ENCODE measurements around the gene ABCC3.
A peak's percentile ranks its signal among the peaks of the same experiment; 100 is the strongest.

Gene ABCC3

DNA sequence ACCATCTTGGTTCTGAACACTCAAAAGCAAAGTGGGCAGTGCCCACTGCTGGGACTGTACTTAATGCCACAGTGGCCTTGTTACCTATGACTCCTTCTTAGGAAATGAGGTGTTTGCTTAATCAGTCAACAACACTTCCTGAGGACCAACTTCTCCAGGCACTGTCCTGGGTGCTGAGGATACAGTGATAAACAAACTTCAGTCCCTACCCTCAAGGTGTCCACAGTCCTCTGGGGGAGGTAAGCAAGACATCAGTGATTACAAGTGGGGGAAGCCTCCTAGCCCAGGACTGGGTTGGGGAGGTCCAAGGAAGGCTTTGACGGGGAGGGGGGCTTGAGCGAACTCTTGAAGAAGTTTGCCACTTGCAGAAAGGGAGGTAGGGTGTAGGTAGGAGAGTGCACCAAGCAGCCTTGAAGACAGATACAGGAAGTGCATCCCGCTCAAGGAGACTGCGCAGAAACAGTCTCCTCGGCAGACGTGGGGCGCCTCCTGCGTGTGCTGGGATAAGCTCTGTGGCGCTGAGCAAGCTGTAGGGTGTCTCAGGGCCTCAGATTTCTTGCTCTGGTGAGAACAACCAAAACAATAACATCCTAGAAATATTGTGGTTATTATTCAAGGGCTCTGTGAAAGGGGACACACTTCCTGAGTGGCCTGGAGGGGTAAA is 2.6 kb upstream of the ABCC3 start:
- no peaks in the 10 kb centered on the region for H3K36me3 Mint-ChIP-seq
- no peak overlapping the region for H3K27ac Mint-ChIP-seq

DNA sequence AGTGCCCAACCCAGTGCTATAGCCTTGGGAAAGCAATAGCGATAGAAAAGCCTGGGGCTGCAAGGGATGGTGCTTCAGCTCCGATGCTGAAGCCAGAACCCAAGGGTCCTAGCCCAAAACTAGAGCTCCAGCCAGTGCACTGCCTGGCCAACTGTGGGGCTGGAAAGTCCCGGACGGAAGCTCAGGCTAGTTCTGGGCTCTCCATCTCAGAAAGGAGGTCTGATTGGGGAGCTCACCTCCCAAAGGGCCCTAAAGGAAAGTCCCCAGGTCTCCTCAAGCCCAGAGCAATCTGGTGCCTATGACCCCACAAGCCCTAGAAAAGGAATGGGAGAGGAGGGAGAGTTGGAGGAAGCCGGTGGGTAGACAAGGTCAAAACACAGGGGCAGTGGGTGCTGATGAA is 2.0 kb upstream of the ABCC3 start:
- peaks cover 45% of the 10 kb centered on the region for H3K27me3 Mint-ChIP-seq
- H3K4me3 Mint-ChIP-seq: no peak overlapping the region
- H3K36me3 Mint-ChIP-seq: no peaks in the 10 kb centered on the region
- H3K9me3 Mint-ChIP-seq: no peaks in the 10 kb centered on the region
- H3K27ac Mint-ChIP-seq: no peak overlapping the region
- H3K4me1 Mint-ChIP-seq: no peaks in the 10 kb centered on the region

More for the DNA sequence above, 2.6 kb upstream of the ABCC3 start:
- no peaks in the 10 kb centered on the region for H3K9me3 Mint-ChIP-seq
- H3K4me1 Mint-ChIP-seq: no peaks in the 10 kb centered on the region
- no peak overlapping the region for H3K4me3 Mint-ChIP-seq
- H3K27me3 Mint-ChIP-seq: peaks cover 40% of the 10 kb centered on the region

DNA sequence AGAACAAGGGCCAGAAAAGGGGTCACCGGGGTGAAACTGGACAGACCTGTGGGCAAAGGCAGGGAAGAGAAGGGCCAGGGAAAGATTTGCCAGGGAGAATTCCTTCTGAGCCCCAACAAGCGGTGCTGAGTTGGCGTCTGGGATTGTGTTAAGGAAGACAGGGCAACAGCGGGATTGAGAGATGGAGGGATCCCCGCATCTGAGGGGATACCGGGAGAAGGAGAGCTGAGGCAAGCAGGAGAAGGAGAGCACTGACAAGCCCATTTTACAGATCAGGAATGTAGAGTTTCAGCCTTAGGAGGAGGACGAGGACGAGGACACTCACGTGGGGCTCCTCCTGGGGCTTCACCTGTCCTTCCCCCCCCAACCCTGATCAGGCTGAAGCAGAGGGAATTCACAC is 998 bp upstream of the ABCC3 start:
- H3K27me3 Mint-ChIP-seq: peaks cover 49% of the 10 kb centered on the region
- H3K36me3 Mint-ChIP-seq: no peaks in the 10 kb centered on the region
- no peak overlapping the region for H3K27ac Mint-ChIP-seq
- H3K4me3 Mint-ChIP-seq: no peak overlapping the region
- H3K4me1 Mint-ChIP-seq: no peaks in the 10 kb centered on the region
- H3K9me3 Mint-ChIP-seq: no peaks in the 10 kb centered on the region

DNA sequence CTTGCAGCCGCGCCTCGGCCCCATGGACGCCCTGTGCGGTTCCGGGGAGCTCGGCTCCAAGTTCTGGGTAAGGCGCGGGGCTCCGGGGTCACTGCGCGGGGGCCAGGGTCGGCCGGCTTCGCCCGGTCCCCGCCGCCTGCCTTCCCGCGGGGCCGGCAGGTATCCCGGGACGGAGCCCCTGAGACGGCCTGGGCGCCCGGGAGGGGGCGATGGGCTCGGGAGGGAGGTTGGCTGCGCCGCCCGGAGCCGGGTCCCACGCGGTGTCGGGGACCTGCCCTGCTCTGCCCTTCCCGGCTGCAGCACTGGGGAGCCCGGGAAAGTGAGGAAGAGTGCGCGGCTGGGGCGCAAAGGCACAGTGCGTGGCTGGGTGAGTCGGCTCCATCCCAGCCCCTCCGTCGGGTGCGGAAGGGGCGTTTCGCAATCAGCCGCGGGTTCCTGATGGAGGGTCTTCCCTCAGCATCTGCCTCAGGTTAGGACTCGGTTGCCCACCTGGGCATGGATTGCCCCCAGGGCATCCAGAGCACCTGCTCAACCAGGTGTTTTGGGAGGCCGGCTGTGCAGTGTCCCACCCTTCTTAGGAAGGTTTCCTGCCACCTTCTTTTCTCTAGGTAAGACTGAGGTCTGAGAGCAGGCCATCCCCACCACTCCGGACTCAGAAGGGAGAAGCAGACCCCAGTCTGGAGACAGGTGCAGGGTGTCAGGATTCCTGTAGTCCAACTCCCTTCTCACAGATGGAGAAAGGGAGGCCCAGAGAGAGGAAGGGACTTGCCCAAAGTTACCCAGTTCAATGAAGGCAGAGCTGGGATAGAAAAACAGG is 442 bp downstream of the ABCC3 start:
- Mint-ChIP-seq H3K9me3 (no peaks in the 10 kb centered on the region), H3K36me3 (no peaks in the 10 kb centered on the region), H3K27me3 (peaks cover 46% of the 10 kb centered on the region), H3K4me1 (no peaks in the 10 kb centered on the region), H3K27ac (no peak overlapping the region), H3K4me3 (no peak overlapping the region)

DNA sequence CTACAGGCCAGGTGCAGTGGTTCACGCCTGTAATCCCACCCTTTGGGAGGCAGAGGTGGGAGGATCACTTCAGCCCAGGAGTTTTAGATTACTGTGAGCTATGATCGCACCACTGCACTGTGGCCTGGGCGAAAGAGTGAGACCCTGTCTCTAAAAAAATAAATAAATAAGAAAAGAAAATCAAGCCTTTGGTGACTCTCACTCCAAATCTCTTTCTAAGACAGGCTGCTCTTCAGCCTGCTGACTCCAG is 976 bp downstream of the ABCC3 start:
- H3K36me3 Mint-ChIP-seq: no peaks in the 10 kb centered on the region
- no peaks in the 10 kb centered on the region for H3K4me1 Mint-ChIP-seq
- H3K4me3 Mint-ChIP-seq: no peak overlapping the region
- H3K27me3 Mint-ChIP-seq: peaks cover 43% of the 10 kb centered on the region
- H3K9me3 Mint-ChIP-seq: no peaks in the 10 kb centered on the region
- H3K27ac Mint-ChIP-seq: no peak overlapping the region

DNA sequence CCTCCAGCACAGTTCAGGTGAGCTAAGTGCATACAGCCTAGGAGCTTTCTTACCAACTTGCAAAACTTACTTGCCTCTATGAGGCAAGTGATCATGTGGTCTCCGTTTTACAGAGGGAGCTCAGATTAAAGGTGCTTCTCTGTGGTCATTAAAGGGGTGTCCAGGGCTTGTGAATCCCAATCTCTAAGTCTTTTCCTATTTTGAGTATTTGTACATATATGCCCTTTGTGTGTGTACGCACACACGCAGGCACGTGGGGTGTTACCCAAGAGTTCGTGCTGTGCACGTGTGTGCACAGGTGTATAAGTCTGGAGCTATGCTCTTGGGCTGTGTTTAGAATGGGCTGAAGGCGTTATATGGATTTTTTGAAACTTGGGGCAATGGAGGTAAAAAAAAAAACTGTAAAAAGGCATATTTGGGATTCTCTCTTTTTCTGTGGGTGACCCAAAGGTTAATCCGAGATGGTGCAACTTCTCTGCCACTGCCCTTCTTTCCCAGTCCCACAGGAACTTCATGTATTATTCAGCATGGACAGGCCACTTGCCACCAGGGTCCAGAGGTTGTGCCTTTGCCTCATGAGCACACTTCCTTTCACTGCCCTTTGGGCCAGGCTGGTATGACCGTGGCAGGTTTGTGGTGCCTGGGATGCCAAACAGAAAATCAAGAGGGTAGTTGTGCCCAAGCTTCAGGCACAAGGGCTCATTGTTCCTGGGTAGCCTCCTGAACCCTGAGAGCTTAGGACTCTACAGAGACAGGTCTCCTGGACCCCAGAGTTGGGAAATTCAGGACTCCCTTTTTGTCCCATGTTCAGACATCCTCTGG is 1.5 kb downstream of the ABCC3 start:
- Mint-ChIP-seq H3K4me3 (no peak overlapping the region), H3K4me1 (no peaks in the 10 kb centered on the region), H3K27ac (no peak overlapping the region), H3K9me3 (no peaks in the 10 kb centered on the region), H3K36me3 (no peaks in the 10 kb centered on the region), H3K27me3 (peaks cover 41% of the 10 kb centered on the region)

DNA sequence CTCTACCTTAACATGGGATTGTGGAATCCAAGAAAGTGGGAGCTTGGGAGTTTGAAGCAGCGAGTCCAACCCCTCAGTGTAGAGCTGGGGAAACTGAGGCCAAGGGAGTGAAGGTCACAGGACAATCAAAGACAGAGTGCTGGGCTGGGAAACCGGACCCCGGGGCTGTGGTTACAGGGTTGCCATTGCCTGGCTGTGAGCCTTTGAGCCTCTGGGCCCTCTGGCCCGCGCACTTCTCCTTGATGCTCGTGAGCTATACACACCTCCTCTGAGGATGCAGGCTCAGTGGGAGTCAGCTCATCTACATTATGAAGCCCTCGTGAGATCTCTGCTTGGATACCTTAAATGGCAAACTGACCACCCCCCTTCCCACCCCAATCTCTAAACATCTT is 2.1 kb downstream of the ABCC3 start:
- Mint-ChIP-seq H3K9me3 (no peaks in the 10 kb centered on the region), H3K27ac (no peak overlapping the region), H3K4me3 (no peak overlapping the region), H3K27me3 (peaks cover 39% of the 10 kb centered on the region), H3K4me1 (no peaks in the 10 kb centered on the region), H3K36me3 (no peaks in the 10 kb centered on the region)

DNA sequence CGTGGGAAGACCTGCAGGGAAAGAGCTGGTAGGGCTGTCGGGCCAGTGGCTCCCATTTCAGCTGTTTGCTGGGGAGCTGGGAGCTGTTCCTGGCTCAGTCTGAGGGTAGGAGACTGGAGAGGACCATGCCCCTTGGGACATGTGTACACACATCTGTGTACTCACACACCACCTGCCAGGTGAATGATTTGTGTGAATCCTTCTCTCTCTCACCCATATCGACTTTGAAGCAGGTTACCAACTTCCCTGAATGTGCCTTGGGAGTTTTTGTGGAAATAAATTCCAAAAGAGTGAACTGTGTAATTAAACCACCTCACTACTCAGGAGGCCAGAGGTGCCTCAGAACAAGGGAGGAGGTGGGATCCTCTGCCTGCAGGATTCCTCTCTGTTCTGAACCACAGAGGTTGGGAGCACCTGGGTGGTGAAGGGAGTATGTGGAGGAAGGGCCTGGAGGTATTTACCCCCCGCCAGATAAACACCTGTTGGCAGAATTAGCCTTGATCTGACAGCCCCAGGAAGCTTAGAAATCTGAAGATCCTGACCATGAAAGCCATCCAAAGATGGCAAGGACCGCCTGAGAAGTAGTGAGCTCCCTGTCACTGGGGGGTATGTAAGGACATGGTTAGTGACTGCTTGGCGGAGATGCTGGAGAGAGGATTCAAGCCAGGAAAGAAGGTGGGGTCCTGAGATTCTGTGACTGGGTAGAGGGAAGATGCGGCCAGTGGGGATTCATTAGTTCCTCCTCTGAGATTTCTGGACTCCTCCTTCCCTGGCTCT is 3.3 kb downstream of the ABCC3 start:
- H3K4me3 Mint-ChIP-seq: no peak overlapping the region
- H3K27ac Mint-ChIP-seq: peak overlapping the region; percentile 46
- no peaks in the 10 kb centered on the region for H3K36me3 Mint-ChIP-seq
- H3K9me3 Mint-ChIP-seq: no peaks in the 10 kb centered on the region
- no peaks in the 10 kb centered on the region for H3K4me1 Mint-ChIP-seq
- peaks cover 33% of the 10 kb centered on the region for H3K27me3 Mint-ChIP-seq

DNA sequence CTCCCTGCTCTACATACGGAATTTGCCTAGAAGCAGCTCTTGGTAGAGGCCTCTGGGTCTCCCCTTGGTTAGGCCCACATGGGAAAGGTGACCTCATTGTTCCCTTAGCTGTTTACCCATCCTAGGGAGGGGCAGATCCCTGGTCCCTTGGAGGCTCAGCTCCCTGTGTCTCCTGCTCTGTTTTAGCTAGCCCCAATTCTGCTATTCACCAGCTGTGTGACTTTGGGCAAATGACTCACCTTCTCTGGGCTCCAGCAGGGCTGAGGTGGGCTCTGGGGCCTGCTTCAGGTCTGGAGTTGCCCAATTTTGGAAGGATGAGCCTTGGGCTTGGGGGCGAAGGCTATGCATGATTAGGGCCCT is 3.9 kb downstream of the ABCC3 start:
- peaks cover 28% of the 10 kb centered on the region for H3K27me3 Mint-ChIP-seq
- H3K4me1 Mint-ChIP-seq: no peaks in the 10 kb centered on the region
- H3K27ac Mint-ChIP-seq: no peak overlapping the region
- H3K9me3 Mint-ChIP-seq: no peaks in the 10 kb centered on the region
- H3K4me3 Mint-ChIP-seq: no peak overlapping the region
- H3K36me3 Mint-ChIP-seq: no peaks in the 10 kb centered on the region

DNA sequence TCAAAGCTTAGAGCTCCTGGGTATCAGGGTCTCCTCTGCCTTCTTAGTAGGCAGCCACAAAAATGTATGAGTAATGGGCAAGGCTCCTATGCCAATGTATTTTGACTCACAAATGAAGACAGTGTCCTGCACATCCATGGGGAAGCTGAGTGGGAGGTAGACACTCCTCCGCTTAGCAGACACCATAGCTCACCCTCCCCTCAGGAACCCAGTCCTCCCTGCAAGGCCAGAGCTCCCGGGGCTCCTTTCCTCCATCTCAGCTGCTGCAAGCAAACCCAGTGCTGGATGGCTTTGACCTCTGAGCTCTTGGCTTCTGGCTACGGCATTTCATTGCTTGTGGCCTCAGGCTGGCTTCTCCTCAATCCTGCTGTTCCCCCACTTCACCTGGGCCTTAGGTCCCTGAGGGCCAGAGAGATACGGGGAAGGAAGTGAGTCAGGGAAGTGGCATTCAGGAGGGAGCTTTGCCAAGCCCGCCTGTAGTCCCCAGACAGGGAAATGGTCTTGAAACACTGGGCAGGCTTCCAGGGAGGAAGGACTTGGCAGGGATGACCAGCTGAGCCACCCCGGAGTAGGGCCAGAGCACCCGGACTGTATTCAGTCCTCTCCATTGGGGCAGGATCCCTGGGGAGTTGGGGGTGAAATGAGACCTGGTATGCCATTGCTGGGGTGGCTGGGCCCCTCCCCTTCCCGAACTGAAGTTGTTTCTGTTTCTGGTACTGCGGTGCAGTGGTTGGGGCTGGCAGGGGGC is 4.5 kb downstream of the ABCC3 start:
- Mint-ChIP-seq H3K4me3 (no peak overlapping the region), H3K9me3 (no peaks in the 10 kb centered on the region), H3K27me3 (peaks cover 25% of the 10 kb centered on the region), H3K27ac (no peak overlapping the region), H3K4me1 (no peaks in the 10 kb centered on the region), H3K36me3 (no peaks in the 10 kb centered on the region)

DNA sequence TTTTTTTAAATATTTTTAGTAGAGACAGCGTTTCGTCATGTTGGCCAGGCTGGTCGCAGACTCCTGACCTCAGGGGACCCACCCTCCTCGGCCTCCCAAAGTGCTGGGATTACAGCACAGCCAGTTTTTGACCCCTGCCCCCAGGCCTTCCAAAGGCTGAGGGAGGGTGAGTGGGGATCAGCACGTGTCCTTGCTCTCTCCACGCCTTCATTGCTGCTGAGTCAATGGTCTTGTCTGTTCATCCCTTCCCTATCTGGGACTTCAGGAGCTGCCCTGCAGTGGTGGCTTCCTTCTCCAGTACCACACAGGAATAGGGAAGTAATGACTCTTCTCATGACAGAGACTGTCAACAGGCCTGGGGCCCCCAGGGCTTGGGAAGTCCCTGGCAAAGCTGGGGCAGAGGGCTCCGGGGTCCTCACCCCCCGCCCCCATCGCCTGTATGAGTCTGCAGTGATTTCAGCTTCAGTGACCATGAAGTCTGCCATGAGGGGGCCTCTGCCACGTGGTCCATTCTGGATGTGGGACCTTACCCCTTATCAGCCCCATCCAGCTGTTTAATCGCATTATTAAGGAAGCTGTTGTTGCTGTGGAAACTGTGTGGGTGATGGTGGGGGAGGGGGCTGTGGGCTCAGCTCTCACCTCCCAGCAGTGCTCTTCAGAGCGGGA is 6.1 kb downstream of the ABCC3 start:
- Mint-ChIP-seq H3K4me3 (no peak overlapping the region), H3K9me3 (no peaks in the 10 kb centered on the region), H3K4me1 (no peaks in the 10 kb centered on the region), H3K27me3 (peaks cover 22% of the 10 kb centered on the region), H3K36me3 (no peaks in the 10 kb centered on the region), H3K27ac (no peak overlapping the region)

DNA sequence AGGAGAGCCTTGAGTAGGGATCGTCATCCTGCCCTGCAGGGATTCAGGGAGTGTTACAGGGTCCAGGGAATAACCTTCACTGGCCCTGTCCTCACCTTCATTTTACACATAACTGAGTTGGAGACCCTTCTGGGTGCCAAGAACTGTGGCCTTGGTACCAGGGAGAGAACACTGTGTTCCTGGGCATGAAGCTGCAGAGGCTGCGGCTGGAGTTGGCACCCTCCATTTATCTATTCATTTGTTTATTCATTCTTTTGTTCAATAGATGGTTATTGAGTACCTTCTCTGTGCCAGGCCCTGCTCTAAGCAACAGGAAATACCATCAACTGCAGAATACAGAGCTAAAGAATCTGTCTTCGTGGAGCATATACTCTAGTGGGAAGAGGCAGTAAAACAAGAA is 6.7 kb downstream of the ABCC3 start:
- Mint-ChIP-seq H3K4me1 (no peaks in the 10 kb centered on the region), H3K4me3 (no peak overlapping the region), H3K9me3 (no peaks in the 10 kb centered on the region), H3K27ac (no peak overlapping the region), H3K27me3 (peaks cover 17% of the 10 kb centered on the region), H3K36me3 (no peaks in the 10 kb centered on the region)

DNA sequence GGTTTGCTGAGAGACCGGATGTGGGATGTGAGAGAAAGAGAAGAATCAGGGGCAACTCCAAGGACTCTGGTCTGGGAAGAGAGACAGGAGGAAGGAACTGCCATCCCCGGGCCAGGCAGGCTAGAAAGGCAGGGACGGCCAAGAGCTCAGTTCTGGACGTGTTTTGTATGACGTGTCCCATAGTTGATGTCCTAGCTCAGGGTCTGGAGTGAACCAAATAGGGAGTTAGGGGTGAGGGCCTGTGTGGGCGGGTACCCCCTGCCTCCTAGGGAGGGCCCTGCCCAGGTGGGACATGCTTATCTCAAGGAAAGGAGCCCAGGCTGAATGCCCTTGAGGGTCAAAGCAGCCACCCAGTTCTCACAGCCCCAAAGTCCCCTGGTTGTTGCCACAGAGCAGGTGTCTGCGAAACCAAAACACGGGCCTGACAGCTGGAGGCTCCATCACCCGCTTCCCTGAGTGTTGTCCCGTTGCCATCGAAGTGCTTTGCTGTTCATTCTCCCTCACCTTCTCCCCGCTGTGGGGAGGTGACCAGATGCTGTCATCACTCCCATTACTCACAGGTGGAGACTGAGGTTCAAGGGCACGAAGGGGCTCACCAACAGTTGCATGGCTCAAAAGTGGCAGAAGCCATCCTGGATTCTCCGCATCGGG is 7.5 kb downstream of the ABCC3 start:
- Mint-ChIP-seq H3K36me3 (no peaks in the 10 kb centered on the region), H3K9me3 (no peaks in the 10 kb centered on the region), H3K4me1 (no peaks in the 10 kb centered on the region), H3K27ac (no peak overlapping the region), H3K27me3 (peaks cover 13% of the 10 kb centered on the region), H3K4me3 (no peak overlapping the region)

Data from activated naive CD4-positive, alpha-beta T cell treated with anti-CD3 and anti-CD28 coated beads, Interleukin-2, amount 50 U/mL, for 24 hours (primary cell).